ENCODE data around the gene ZNF597.

ZNF597 gene

GRCh38 chr16:3401719-3402397, 41.4 kb downstream of the ZNF597 start:
- DNase-seq: peak; percentile 12
- peaks cover 83% of the 10 kb centered on the region for H3K36me3 Mint-ChIP-seq (ENCODE audit: low read depth)
- peaks cover 82% of the 10 kb centered on the region for H3K9me3 Mint-ChIP-seq
- peaks cover 14% of the 10 kb centered on the region for H3K4me1 Mint-ChIP-seq
- peaks cover 3% of the 10 kb centered on the region for H3K27me3 Mint-ChIP-seq (ENCODE audit: low read depth, poor library complexity)
- H3K27ac Mint-ChIP-seq: peak overlapping the region; percentile 56
- H3K4me3 Mint-ChIP-seq: peak overlapping the region; percentile 94
- TF ChIP-seq CTCF (IDR thresholded peaks at IDR 0.05): no peak

- Mint-ChIP-seq H3K27me3 (ENCODE audit: low read depth, poor library complexity) (peaks cover 3% of the 10 kb centered on the region), H3K27ac (peak within 1 kb of the TSS; percentile 82), H3K9me3 (peaks cover 82% of the 10 kb centered on the region), H3K4me1 (peaks cover 14% of the 10 kb centered on the region), H3K4me3 (peak within 1 kb of the TSS; percentile 94), H3K36me3 (ENCODE audit: low read depth) (peaks cover 83% of the 10 kb centered on the region)
- TF ChIP-seq CTCF (IDR thresholded peaks at IDR 0.05): no peak
- peak; percentile 98 for DNase-seq
Measured at GRCh38 chr16:3400779-3401688, 42.3 kb downstream of the ZNF597 start, which contains the start of the genes ZNF174 and ZSCAN32. Gene ZNF174, plus strand, starts transcription at chr16:3401215. Its CDS starts 790 bp downstream, at chr16:3402005. Gene ZSCAN32, minus strand, starts transcription at chr16:3401004. Its CDS starts 3,447 bp downstream, at chr16:3397557.

GRCh38 chr16:3400446-3400778, 42.9 kb downstream of the ZNF597 start:
- H3K36me3 Mint-ChIP-seq (ENCODE audit: low read depth): peaks cover 83% of the 10 kb centered on the region
- peaks cover 3% of the 10 kb centered on the region for H3K27me3 Mint-ChIP-seq (ENCODE audit: low read depth, poor library complexity)
- peak overlapping the region; percentile 94 for H3K4me3 Mint-ChIP-seq
- peaks cover 81% of the 10 kb centered on the region for H3K9me3 Mint-ChIP-seq
- H3K4me1 Mint-ChIP-seq: peaks cover 14% of the 10 kb centered on the region
- TF ChIP-seq CTCF (IDR thresholded peaks at IDR 0.05): no peak
- no peak for DNase-seq
- H3K27ac Mint-ChIP-seq: peak overlapping the region; percentile 60

GRCh38 chr16:3389663-3390338, 53.5 kb downstream of the ZNF597 start:
- no peak for TF ChIP-seq CTCF (IDR thresholded peaks at IDR 0.05)
- Mint-ChIP-seq H3K27me3 (ENCODE audit: low read depth, poor library complexity) (peaks cover 7% of the 10 kb centered on the region), H3K36me3 (ENCODE audit: low read depth) (peaks cover 92% of the 10 kb centered on the region), H3K9me3 (peaks cover 84% of the 10 kb centered on the region), H3K27ac (peak overlapping the region; percentile 80), H3K4me3 (no peak overlapping the region), H3K4me1 (peaks cover 7% of the 10 kb centered on the region)
- DNase-seq: no peak

- peaks cover 10% of the 10 kb centered on the region for H3K27me3 Mint-ChIP-seq (ENCODE audit: low read depth, poor library complexity)
- H3K4me3 Mint-ChIP-seq: no peak overlapping the region
- H3K9me3 Mint-ChIP-seq: peaks cover 84% of the 10 kb centered on the region
- no peak overlapping the region for H3K27ac Mint-ChIP-seq
- TF ChIP-seq CTCF (IDR thresholded peaks at IDR 0.05): no peak
- DNase-seq: no peak
- peaks cover 7% of the 10 kb centered on the region for H3K4me1 Mint-ChIP-seq
- H3K36me3 Mint-ChIP-seq (ENCODE audit: low read depth): peaks cover 92% of the 10 kb centered on the region
Measured at GRCh38 chr16:3388325-3388724, 55.0 kb downstream of the ZNF597 start.

All from nephron progenitor cell (in vitro differentiated cells).